Gastrocnemius medialis (tissue), 4 donors: ENCODE data around the gene VAC14. TPM values are rescaled to one million over a fixed set of nuclear protein-coding genes. Genes with fewer than 3 reads are reported as not detected.

Source experiments
- ATAC-seq, 2 donors: fragments of 150-250 bp; one replicate each; pipeline ENCODE4 v1.9.1; 2016
- DNase-seq, 2 donors: peaks; one replicate each; pipeline ENCODE4 v3.0.0-alpha.2; 2019
- H3K27ac ChIP-seq, 4 donors: fragments of 200-600 bp; sonication (generic); 1 replicate in 1 of 4; 2 replicates in 3 of 4; pipeline ENCODE4 v1.5.1; 2016 to 2018; ENCODE audit warnings: mild to moderate bottlenecking in 2 of 4, moderate library complexity in 1 of 4
- H3K27me3 ChIP-seq, 3 donors: fragments of 200-600 bp; sonication (generic) in 2 of 3; 1 replicate in 1 of 3; 2 replicates in 2 of 3; pipeline versions ENCODE4 v1.5.1 to v1.6.0; 2016 to 2019; ENCODE audit warnings: mild to moderate bottlenecking in 1 of 3, moderate library complexity in 1 of 3
- H3K36me3 ChIP-seq, 2 donors: fragments of 200-600 bp; sonication (generic) in 1 of 2; one replicate each; pipeline ENCODE4 v1.5.1; 2017 to 2018
- H3K4me1 ChIP-seq, 2 donors: fragments of 200-600 bp; sonication (generic) in 1 of 2; one replicate each; pipeline ENCODE4 v1.5.1; 2016 to 2017; ENCODE audit warnings: mild to moderate bottlenecking in 2 of 2
- H3K4me3 ChIP-seq, 4 donors: fragments of 200-600 bp; sonication (generic) in 3 of 4; 1 replicate in 1 of 4; 2 replicates in 3 of 4; pipeline ENCODE4 v1.5.1; 2016 to 2019; ENCODE audit warnings: mild to moderate bottlenecking in 2 of 4
- H3K9me3 ChIP-seq, 3 donors: fragments of 200-600 bp; sonication (generic) in 2 of 3; 1 replicate in 1 of 3; 2 replicates in 2 of 3; pipeline ENCODE4 v1.5.1; 2016 to 2019
- POLR2A ChIP-seq, 2 donors: fragments of 450-650 bp; IDR thresholded peaks; one replicate each; pipeline ENCODE4 v1.6.1; 2017; ENCODE audit warnings: antibody characterized with exemption in 2 of 2, mild to moderate bottlenecking in 2 of 2, moderate library complexity in 2 of 2
- in situ Hi-C, 4 donors: fragments of 200-750 bp; cut with MboI; loops; one replicate each; pipeline versions ENCODE4 v1.15.0 to v1.8.0; 2017; ENCODE audit warnings: low sequenced_read_pairs in 4 of 4
- intact Hi-C: fragments of 100-400 bp; cut with DNase I; formaldehyde crosslinking; loops from one replicate; pipeline ENCODE4 v1.15.1; 2023; ENCODE audit warnings: low total_unique reads
- total RNA-seq, 4 donors: library from RNA; depleted of rRNA; stranded (reverse); fragments of >200 nt; gene quantifications; one replicate each; pipeline versions ENCODE4 v1.1.0 to v1.2.3, GENCODE V29; 2016
- TF ChIP-seq, protein P1 (sequence below), 5 experiments: fragments of 450-650 bp in 3 of 5; fragments of 200-600 bp in 2 of 5; sonication (generic) in 2 of 5; IDR thresholded peaks in 4 of 5; conservative IDR thresholded peaks in 1 of 5; 1 replicate in 4 of 5; 2 replicates in 1 of 5; pipeline ENCODE4 v1.5.1; 2016 to 2019; ENCODE audit warnings: antibody characterized with exemption in 5 of 5, mild to moderate bottlenecking in 3 of 5, moderate library complexity in 3 of 5

Gene VAC14
- total RNA-seq, 4 donors from 2014 or later, result 19.8 to 30.9 (median 27.0) TPM

DNA sequence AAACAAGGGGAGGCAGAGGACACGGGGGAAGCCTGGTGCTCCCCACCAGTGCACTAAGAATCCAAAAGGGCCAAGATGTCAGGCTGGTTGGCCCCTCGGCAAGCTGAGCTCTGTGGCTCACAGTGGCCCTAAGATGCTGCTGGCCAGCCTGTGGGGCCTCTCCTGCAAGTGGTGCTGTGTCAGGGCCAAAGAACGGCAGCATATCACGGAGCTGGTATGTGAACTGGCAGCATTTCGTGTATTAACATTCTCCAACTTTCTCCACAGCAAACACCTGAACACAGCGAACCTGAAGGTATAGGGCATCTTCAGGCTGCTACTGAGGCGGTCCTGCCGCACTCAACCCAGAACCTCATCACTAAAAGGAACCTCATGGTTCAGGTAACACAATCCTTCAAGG lies 34.8 kb downstream of the VAC14 start:
- no peak for ATAC-seq
- H3K27ac ChIP-seq, result no peak overlapping the region
- H3K9me3 ChIP-seq, result no peaks in the 10 kb centered on the region
- peaks cover 29 to 30% of the 10 kb centered on the region in 2 donors for H3K4me1 ChIP-seq
- TF ChIP-seq, protein P1, sequence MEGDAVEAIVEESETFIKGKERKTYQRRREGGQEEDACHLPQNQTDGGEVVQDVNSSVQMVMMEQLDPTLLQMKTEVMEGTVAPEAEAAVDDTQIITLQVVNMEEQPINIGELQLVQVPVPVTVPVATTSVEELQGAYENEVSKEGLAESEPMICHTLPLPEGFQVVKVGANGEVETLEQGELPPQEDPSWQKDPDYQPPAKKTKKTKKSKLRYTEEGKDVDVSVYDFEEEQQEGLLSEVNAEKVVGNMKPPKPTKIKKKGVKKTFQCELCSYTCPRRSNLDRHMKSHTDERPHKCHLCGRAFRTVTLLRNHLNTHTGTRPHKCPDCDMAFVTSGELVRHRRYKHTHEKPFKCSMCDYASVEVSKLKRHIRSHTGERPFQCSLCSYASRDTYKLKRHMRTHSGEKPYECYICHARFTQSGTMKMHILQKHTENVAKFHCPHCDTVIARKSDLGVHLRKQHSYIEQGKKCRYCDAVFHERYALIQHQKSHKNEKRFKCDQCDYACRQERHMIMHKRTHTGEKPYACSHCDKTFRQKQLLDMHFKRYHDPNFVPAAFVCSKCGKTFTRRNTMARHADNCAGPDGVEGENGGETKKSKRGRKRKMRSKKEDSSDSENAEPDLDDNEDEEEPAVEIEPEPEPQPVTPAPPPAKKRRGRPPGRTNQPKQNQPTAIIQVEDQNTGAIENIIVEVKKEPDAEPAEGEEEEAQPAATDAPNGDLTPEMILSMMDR (IDR thresholded peaks at IDR 0.05 in 4 of 5, conservative IDR thresholded peaks at IDR 0.05 in 1 of 5), result no peak
- TF ChIP-seq POLR2A (IDR thresholded peaks at IDR 0.05), result no peak
- in situ Hi-C loops (loop anchor here (10.0 to 25.0 kb wide), 2 partner anchors 81 to 229 kb away; partner anchors contain the start of gene MTSS2 (in 1 of the 4)), intact Hi-C loops (no loop called here)
- peaks cover 0 to 17% of the 10 kb centered on the region in 2 donors for H3K36me3 ChIP-seq
- no peak for DNase-seq
- H3K27me3 ChIP-seq, result no peaks in the 10 kb centered on the region
- no peak overlapping the region for H3K4me3 ChIP-seq

- Histone ChIP-seq H3K27me3 (no peaks in the 10 kb centered on the region), H3K4me3 (no peak overlapping the region), H3K9me3 (no peaks in the 10 kb centered on the region), H3K4me1 (peaks cover 23% of the 10 kb centered on the region in 2 donors), H3K36me3 (peaks cover 0 to 19% of the 10 kb centered on the region in 2 donors), H3K27ac (no peak overlapping the region)
- intact Hi-C loops (no loop called here), in situ Hi-C loops (loop anchor here (10.0 to 25.0 kb wide), 2 partner anchors 81 to 228 kb away; partner anchors contain the start of gene MTSS2 (in 1 of the 4))
- DNase-seq (no peak), ATAC-seq (no peak)
- TF ChIP-seq POLR2A (IDR thresholded peaks at IDR 0.05), result no peak
- TF ChIP-seq, protein P1 (IDR thresholded peaks at IDR 0.05 in 4 of 5, conservative IDR thresholded peaks at IDR 0.05 in 1 of 5), result no peak
These were observed 35.5 kb downstream of the VAC14 start for GRCh38 chr16:70765491-70765890.

DNA sequence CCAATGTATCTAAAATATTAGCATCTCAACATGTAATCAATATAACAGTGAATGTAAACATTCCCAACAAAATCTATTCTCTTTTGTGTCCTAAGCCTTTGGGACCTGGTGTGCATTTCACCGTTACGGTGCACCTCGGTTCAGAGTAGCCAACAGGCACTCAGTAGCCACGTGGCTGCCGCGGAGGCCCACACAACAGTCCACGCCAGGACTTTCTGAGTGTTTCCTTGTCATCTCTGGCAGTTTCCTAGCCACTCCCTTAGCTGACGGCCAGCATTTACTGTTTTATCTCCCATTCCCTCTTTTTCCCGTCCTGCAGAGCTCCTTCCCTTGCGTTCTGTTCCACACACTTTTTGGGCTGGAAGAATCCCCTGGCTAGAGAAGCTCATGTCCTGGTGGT lies 36.3 kb downstream of the VAC14 start:
- DNase-seq, result no peak
- peaks cover 0 to 19% of the 10 kb centered on the region in 2 donors for H3K36me3 ChIP-seq
- H3K9me3 ChIP-seq, result no peaks in the 10 kb centered on the region
- H3K4me1 ChIP-seq, result peaks cover 14 to 18% of the 10 kb centered on the region in 2 donors
- H3K27ac ChIP-seq, result no peak overlapping the region
- no peaks in the 10 kb centered on the region for H3K27me3 ChIP-seq
- in situ Hi-C loops (loop anchor here (10.0 to 25.0 kb wide), 2 partner anchors 80 to 227 kb away; partner anchors contain the start of gene MTSS2 (in 1 of the 4)), intact Hi-C loops (no loop called here)
- H3K4me3 ChIP-seq, result no peak overlapping the region
- TF ChIP-seq, protein P1 (IDR thresholded peaks at IDR 0.05 in 4 of 5, conservative IDR thresholded peaks at IDR 0.05 in 1 of 5), result no peak
- TF ChIP-seq POLR2A (IDR thresholded peaks at IDR 0.05), result no peak
- ATAC-seq, result no peak

GRCh38 chr16:70760221-70760620 lies 40.7 kb downstream of the VAC14 start:
- no peak overlapping the region for H3K27ac ChIP-seq
- intact Hi-C loops, result no loop called here
- in situ Hi-C loops, result loop anchor here (10.0 to 25.0 kb wide), 2 partner anchors 75 to 223 kb away; partner anchors contain the start of gene MTSS2 (in 1 of the 4)
- no peak for TF ChIP-seq POLR2A (IDR thresholded peaks at IDR 0.05)
- TF ChIP-seq, protein P1 (IDR thresholded peaks at IDR 0.05 in 4 of 5, conservative IDR thresholded peaks at IDR 0.05 in 1 of 5), result no peak
- no peaks in the 10 kb centered on the region for H3K27me3 ChIP-seq
- ATAC-seq (no peak), DNase-seq (no peak)
- H3K9me3 ChIP-seq, result no peaks in the 10 kb centered on the region
- H3K36me3 ChIP-seq, result peaks cover 0 to 32% of the 10 kb centered on the region in 2 donors
- no peaks in the 10 kb centered on the region for H3K4me1 ChIP-seq
- H3K4me3 ChIP-seq, result no peak overlapping the region
